Astrocyte of the cerebellum (primary cell): ENCODE data around the gene EPHA8.

Source experiments
- DNase-seq: peaks from one replicate; pipeline ENCODE4 v3.0.0-alpha.2; 2011; ENCODE audit warnings: low read depth
- H3K4me3 ChIP-seq: 2 replicates; pipeline ENCODE4 v1.5.1; 2011; ENCODE audit warnings: mild to moderate bottlenecking, low read depth, low read length, moderate library complexity
- CTCF ChIP-seq: IDR thresholded peaks from 2 replicates; pipeline ENCODE4 v1.5.1; 2012; ENCODE audit warnings: low read length, low read depth, moderate library complexity, mild to moderate bottlenecking; ENCODE audit errors: missing control alignments
- in situ Hi-C: cut with HindIII; loops from 2 replicates; pipeline ENCODE4 v1.10.0; 2017; ENCODE audit warnings: low sequenced_read_pairs

Gene EPHA8

DNA sequence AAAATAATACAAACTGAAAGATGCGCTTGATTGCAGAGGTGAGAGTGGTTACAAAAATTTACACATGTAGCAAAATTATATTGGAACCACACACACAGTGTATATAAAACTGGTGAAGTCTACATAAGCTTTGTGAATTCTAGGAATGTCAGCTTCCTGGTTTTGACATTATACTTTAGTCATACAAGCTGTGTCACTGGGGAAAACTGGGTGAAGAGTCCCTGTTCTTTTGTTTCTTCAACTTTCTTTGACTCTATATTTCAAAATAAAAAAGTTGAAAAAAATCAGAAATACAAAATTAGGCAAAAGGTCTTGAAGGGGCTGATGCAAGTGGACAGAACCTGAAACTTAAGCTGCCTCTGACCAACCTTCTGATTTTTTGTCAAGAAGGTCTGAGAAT lies 83.1 kb downstream of the EPHA8 start:
- no peak for DNase-seq
- no peak overlapping the region for H3K4me3 ChIP-seq
- in situ Hi-C loops: loop anchor here (5.0 kb wide), 1 partner anchor 539 kb away; no protein-coding TSS in a partner anchor
- no peak for TF ChIP-seq CTCF

- TF ChIP-seq CTCF: no peak
- no peak overlapping the region for H3K4me3 ChIP-seq
- DNase-seq: no peak
- in situ Hi-C loops: no loop called here
Measured at GRCh38 chr1:22650089-22650693, 86.9 kb downstream of the EPHA8 start.

DNA sequence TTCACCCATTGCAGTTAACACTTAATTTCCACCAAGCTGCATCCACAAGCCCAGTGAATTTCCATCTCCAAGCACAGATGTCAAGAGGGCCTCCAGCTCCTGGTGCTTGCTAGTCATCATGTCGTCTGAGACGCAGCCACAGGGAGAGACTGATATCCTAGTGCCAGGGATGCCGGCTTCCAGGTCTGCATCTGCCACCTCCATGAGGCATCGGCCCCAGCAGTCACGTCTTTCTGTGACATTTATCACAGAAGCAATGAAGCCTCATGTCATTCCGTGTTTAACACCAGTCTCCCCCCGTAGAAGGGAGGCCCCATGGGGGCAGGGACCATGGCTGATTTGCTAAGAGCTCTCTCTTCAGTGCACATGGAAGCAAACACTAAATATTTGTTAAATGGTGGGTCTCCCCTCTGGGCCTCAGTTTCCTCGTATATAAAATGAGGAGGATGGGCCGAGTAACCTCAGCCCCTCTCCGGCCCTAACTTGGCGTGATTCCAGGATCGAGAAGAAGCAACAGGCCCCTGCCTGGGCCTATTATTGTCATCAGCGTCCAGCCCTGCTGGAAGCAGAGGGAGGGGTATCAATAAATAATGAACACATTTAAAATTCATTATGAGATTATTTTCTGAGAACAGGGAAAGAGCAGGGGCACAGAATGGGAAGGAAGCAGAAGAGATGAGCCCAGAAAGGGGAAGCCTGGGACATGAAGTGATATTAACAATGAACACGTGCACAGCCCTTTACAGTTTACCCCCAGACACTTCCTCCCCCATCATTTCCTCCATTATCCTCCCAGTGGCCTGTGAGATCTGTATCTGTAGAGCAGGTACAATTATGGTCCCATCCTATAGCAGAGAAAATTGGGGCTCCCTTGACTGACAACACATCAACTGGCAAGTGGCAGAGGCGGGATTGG lies 88.9 kb downstream of the EPHA8 start:
- TF ChIP-seq CTCF: no peak
- DNase-seq: no peak
- in situ Hi-C loops: no loop called here
- no peak overlapping the region for H3K4me3 ChIP-seq

DNA sequence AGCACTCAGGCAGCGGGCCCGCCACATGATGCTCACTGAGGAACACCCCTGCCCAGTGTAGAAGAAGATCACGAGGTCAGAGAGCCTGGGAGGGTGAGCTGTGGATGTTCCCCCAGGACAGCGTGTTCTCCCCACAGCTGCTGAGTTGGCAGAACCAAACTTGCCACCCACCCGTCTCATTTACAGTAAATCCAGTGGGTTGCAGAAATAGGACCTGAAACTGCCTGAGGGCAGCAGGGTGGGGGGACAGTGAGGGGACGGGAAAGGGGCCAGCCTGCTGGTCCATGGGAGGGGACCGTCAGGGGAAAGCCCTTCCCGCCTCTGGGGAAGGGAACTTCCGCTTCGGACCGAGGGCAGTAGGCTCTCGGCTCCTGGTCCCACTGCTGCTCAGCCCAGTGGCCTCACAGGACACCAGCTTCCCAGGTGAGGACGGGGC lies 89.6 kb downstream of the EPHA8 start, which contains the start of gene C1QB:
Gene C1QB, plus strand, starts transcription at position 356 of the 436 bp plus-strand sequence. CDS start 6,227 bp downstream, outside the sequence.
- H3K4me3 ChIP-seq: no peak within 1 kb of the TSS
- no peak for DNase-seq
- TF ChIP-seq CTCF: no peak
- in situ Hi-C loops: no loop called here
